ENCODE data around the gene AIFM2.

Gene AIFM2

DNA sequence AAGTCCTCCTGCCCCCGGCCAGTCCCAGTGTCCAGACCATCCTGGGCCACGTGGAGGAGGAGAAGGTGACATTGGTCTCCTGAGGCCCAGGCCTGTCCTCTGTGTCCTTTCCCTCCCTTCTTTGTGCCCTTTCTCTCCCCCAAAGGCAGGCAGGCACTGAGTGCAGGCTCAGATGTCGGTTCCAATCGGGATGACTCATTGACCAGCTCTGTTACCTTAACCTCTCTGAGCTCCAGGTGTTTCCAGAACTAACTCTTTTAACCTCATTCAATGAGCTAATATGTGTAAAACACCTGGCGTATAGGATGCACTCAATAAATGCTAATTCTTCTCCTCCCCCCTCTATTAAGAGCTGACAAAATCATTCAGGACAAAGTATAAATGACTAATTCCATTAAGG lies 54.3 kb downstream of the AIFM2 start:
- H3K4me3 ChIP-seq (ENCODE audit: low read length): no peak overlapping the region
- no peaks in the 10 kb centered on the region for H3K36me3 ChIP-seq (ENCODE audit: control insufficient read depth, insufficient read depth, low read length)
- H3K27me3 ChIP-seq (ENCODE audit: control insufficient read depth, insufficient read depth, low read length): no peaks in the 10 kb centered on the region
- no CpG with 5 or more reads among the region's 5 CpGs for WGBS (ENCODE audit: insufficient coverage, insufficient read length)
- no peak overlapping the region for H3K27ac ChIP-seq (ENCODE audit: low read length)
- H3K4me1 ChIP-seq (ENCODE audit: control insufficient read depth, insufficient read depth, low read length): peaks cover 3% of the 10 kb centered on the region
- no peak for DNase-seq (ENCODE audit: low read depth, low spot score)
- no peaks in the 10 kb centered on the region for H3K9me3 ChIP-seq (ENCODE audit: control insufficient read depth, insufficient read depth, low read length)

DNA sequence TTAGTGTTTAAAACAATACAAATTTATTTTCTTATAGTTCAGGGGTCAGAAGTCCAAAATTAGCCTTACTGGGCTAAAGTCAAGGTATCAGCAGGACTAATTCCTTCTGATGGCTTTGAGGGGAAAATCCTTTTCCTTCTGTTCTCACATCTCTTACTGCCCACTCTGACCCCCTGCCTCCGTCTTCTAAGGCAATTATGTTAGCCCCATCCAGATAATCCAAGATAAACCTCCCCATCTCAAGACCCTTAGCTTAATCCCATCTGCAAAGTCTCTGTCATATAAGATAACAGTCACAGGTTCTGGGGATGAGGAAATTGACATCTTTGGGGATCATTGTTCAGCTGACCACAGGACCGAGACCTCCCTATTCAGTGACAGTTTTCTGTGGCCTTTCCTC lies 57.7 kb downstream of the AIFM2 start:
- WGBS (ENCODE audit: insufficient coverage, insufficient read length): no CpG with 5 or more reads among the region's 2 CpGs

DNA sequence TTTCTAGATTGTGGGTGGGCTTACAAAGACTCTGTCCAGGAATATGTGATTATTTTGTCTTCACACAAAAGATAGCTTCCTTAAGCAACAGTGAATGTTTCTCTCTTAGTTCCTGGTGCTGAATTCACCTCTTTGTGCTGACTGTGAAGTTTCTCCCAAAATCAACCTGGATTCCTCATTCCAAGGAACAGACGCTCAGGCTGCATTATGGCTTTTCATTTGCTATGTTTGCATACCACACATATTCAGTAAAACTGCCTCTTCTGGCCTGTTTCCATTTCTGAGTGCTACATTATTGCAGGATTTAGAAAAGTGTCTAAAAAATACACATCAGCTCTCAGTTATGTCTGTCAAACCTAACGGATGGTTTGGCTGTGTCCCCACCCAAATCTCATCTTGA lies 58.5 kb downstream of the AIFM2 start:
- H3K4me1 ChIP-seq (ENCODE audit: control insufficient read depth, insufficient read depth, low read length): peaks cover 1% of the 10 kb centered on the region; the same call in 1 of the 2 replicates
- H3K27ac ChIP-seq (ENCODE audit: low read length): no peak overlapping the region
- no peaks in the 10 kb centered on the region for H3K9me3 ChIP-seq (ENCODE audit: control insufficient read depth, insufficient read depth, low read length)
- no peaks in the 10 kb centered on the region for H3K27me3 ChIP-seq (ENCODE audit: control insufficient read depth, insufficient read depth, low read length)
- no peak for DNase-seq (ENCODE audit: low read depth, low spot score)
- whole genome bisulfite sequencing (ENCODE audit: insufficient coverage, insufficient read length): no CpG with 5 or more reads among the region's 2 CpGs
- no peak overlapping the region for H3K4me3 ChIP-seq (ENCODE audit: low read length)
- H3K36me3 ChIP-seq (ENCODE audit: control insufficient read depth, insufficient read depth, low read length): no peaks in the 10 kb centered on the region

More for the DNA sequence above, 57.7 kb downstream of the AIFM2 start:
- DNase-seq (ENCODE audit: low read depth, low spot score): no peak
- Histone ChIP-seq H3K4me3 (ENCODE audit: low read length) (no peak overlapping the region), H3K36me3 (ENCODE audit: control insufficient read depth, insufficient read depth, low read length) (no peaks in the 10 kb centered on the region), H3K27me3 (ENCODE audit: control insufficient read depth, insufficient read depth, low read length) (no peaks in the 10 kb centered on the region), H3K9me3 (ENCODE audit: control insufficient read depth, insufficient read depth, low read length) (no peaks in the 10 kb centered on the region), H3K27ac (ENCODE audit: low read length) (no peak overlapping the region), H3K4me1 (ENCODE audit: control insufficient read depth, insufficient read depth, low read length) (peaks cover 3% of the 10 kb centered on the region)

DNA sequence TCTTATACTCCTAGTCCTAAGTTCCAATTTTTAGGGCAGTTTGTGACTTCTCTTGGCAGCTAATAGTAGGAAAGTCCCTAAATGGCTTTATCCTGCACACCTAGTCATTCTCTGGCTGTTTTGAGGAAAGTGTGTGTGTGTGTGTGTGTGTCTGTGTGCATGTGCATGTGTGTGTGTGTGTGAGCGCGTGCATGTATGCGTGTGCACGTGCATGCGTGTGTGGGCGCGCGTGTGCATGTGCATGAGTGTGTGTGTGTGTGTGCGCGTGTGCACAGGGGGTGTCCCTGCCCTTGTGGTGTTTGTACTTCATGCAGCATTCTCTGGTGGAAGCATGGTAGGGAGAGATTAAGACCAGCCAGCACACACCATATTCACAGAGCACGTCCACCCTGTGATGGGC lies 61.8 kb downstream of the AIFM2 start:
- no peak for DNase-seq (ENCODE audit: low read depth, low spot score)
- H3K4me1 ChIP-seq (ENCODE audit: control insufficient read depth, insufficient read depth, low read length): no peaks in the 10 kb centered on the region
- H3K36me3 ChIP-seq (ENCODE audit: control insufficient read depth, insufficient read depth, low read length): no peaks in the 10 kb centered on the region
- H3K27ac ChIP-seq (ENCODE audit: low read length): no peak overlapping the region
- no peak overlapping the region for H3K4me3 ChIP-seq (ENCODE audit: low read length)
- H3K9me3 ChIP-seq (ENCODE audit: control insufficient read depth, insufficient read depth, low read length): no peaks in the 10 kb centered on the region
- no CpG with 5 or more reads among the region's 11 CpGs for WGBS (ENCODE audit: insufficient coverage, insufficient read length)
- H3K27me3 ChIP-seq (ENCODE audit: control insufficient read depth, insufficient read depth, low read length): no peaks in the 10 kb centered on the region

DNA sequence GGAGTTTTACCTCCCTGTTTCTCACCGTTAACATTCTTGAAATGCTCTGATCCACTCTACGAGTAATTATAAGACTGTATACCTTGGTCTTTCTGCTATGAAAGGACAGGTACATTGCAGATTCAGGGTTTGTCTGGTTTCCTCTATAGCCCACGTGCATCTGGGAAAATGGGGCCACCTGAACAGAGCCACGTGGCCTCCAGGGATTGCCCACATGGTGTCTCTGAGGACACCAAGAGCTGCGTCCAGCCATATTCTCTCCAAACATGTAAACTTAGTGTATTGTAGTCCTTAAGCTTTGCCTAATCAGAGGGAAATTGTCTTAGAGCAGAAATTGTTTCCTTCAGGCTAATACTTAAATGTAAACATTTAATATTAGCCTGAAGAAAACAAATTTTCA lies 63.3 kb downstream of the AIFM2 start:
- WGBS (ENCODE audit: insufficient coverage, insufficient read length): no CpG with 5 or more reads among the region's 5 CpGs

DNA sequence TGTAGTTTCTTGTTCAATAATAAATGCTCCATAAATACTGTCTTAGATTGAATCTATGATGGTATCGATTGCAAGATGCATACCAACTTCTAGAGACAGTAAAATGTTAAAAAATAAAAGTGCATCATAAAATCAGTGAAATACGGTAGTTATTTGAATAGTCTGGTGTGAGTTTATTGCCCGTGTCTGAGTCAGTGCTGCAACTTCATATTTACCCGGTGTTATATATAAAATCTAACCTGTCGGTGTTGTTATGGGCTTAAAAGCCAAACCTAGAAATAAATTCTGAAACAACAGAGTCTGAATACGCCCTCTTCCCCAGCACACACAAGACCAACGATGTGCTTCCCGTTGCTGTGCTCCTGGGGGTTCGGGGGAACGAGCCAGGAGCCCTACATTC lies 63.7 kb downstream of the AIFM2 start:
- no peaks in the 10 kb centered on the region for H3K36me3 ChIP-seq (ENCODE audit: control insufficient read depth, insufficient read depth, low read length)
- H3K9me3 ChIP-seq (ENCODE audit: control insufficient read depth, insufficient read depth, low read length): no peaks in the 10 kb centered on the region
- no peak for DNase-seq (ENCODE audit: low read depth, low spot score)
- H3K4me1 ChIP-seq (ENCODE audit: control insufficient read depth, insufficient read depth, low read length): no peaks in the 10 kb centered on the region
- WGBS (ENCODE audit: insufficient coverage, insufficient read length): no CpG with 5 or more reads among the region's 10 CpGs
- H3K27me3 ChIP-seq (ENCODE audit: control insufficient read depth, insufficient read depth, low read length): no peaks in the 10 kb centered on the region
- H3K4me3 ChIP-seq (ENCODE audit: low read length): no peak overlapping the region
- no peak overlapping the region for H3K27ac ChIP-seq (ENCODE audit: low read length)

More for the DNA sequence above, 63.3 kb downstream of the AIFM2 start:
- no peaks in the 10 kb centered on the region for H3K9me3 ChIP-seq (ENCODE audit: control insufficient read depth, insufficient read depth, low read length)
- no peaks in the 10 kb centered on the region for H3K36me3 ChIP-seq (ENCODE audit: control insufficient read depth, insufficient read depth, low read length)
- no peaks in the 10 kb centered on the region for H3K4me1 ChIP-seq (ENCODE audit: control insufficient read depth, insufficient read depth, low read length)
- H3K4me3 ChIP-seq (ENCODE audit: low read length): no peak overlapping the region
- DNase-seq (ENCODE audit: low read depth, low spot score): no peak
- H3K27ac ChIP-seq (ENCODE audit: low read length): no peak overlapping the region
- H3K27me3 ChIP-seq (ENCODE audit: control insufficient read depth, insufficient read depth, low read length): no peaks in the 10 kb centered on the region

DNA sequence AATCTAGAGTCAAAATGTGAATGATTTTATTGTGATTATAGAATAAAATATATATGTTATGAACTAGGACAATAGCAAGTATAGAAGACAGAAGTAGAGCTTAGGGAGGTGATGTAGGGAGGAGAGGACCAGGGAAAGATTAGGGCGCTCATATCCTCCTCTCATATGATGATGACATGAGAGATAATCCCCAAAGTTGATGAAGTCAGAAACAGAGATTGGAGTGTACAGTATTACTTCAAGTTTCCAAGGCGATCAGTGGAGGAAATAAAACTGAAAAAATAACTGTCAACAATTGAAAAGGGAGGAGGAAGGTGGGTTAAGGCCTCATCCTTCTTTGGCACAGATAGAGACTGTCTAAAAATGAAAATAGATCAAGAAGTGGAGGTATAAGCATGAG lies 65.0 kb downstream of the AIFM2 start:
- no CpG with 5 or more reads among the region's 2 CpGs for WGBS (ENCODE audit: insufficient coverage, insufficient read length)
- H3K36me3 ChIP-seq (ENCODE audit: control insufficient read depth, insufficient read depth, low read length): no peaks in the 10 kb centered on the region
- no peaks in the 10 kb centered on the region for H3K27me3 ChIP-seq (ENCODE audit: control insufficient read depth, insufficient read depth, low read length)
- H3K4me3 ChIP-seq (ENCODE audit: low read length): no peak overlapping the region
- H3K4me1 ChIP-seq (ENCODE audit: control insufficient read depth, insufficient read depth, low read length): no peaks in the 10 kb centered on the region
- no peak for DNase-seq (ENCODE audit: low read depth, low spot score)
- H3K27ac ChIP-seq (ENCODE audit: low read length): no peak overlapping the region
- H3K9me3 ChIP-seq (ENCODE audit: control insufficient read depth, insufficient read depth, low read length): no peaks in the 10 kb centered on the region

DNA sequence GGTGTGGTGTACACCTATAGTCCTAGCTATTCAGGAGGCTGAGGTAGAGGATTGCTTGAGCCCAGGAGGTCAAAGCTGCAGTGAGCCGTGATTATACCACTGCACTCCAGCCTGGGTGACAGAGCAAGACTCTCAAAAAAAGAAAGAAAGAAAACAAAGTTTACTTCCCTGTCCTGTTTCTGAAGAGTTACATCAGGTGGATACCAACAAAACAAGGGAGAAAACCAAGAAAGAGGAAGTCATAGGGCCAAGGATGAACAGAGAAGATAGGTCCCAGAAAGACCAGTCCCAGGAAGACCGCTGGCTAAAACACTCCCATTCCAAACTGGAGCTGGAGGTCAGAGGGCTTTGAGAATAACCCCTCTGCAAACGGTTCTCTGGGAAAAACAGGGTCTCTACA lies 66.4 kb downstream of the AIFM2 start:
- WGBS (ENCODE audit: insufficient coverage, insufficient read length): no CpG with 5 or more reads among the region's 3 CpGs
- H3K27me3 ChIP-seq (ENCODE audit: control insufficient read depth, insufficient read depth, low read length): no peaks in the 10 kb centered on the region
- no peaks in the 10 kb centered on the region for H3K9me3 ChIP-seq (ENCODE audit: control insufficient read depth, insufficient read depth, low read length)
- no peak overlapping the region for H3K27ac ChIP-seq (ENCODE audit: low read length)
- no peaks in the 10 kb centered on the region for H3K4me1 ChIP-seq (ENCODE audit: control insufficient read depth, insufficient read depth, low read length)
- DNase-seq (ENCODE audit: low read depth, low spot score): no peak
- no peak overlapping the region for H3K4me3 ChIP-seq (ENCODE audit: low read length)
- no peaks in the 10 kb centered on the region for H3K36me3 ChIP-seq (ENCODE audit: control insufficient read depth, insufficient read depth, low read length)

DNA sequence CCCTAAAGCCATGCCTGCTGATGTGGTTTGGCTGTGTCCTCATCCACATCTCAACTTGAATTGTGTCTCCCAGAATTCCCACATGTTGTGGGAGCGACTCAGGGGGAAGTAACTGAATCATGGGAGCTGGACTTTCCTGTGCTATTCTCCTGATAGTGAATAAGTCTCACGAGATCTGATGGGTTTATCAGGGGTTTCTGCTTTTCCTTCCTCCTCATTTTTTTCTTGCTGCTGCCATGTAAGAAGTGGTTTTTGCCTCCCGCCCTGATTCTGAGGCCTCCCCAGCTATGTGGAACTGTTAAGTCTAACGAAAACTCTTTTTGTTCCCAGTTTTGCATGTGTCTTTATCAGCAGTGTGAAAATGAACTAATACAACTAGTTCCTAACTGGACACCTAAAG lies 68.1 kb downstream of the AIFM2 start:
- Histone ChIP-seq H3K27ac (ENCODE audit: low read length) (no peak overlapping the region), H3K27me3 (ENCODE audit: control insufficient read depth, insufficient read depth, low read length) (no peaks in the 10 kb centered on the region), H3K4me1 (ENCODE audit: control insufficient read depth, insufficient read depth, low read length) (no peaks in the 10 kb centered on the region), H3K36me3 (ENCODE audit: control insufficient read depth, insufficient read depth, low read length) (no peaks in the 10 kb centered on the region), H3K9me3 (ENCODE audit: control insufficient read depth, insufficient read depth, low read length) (no peaks in the 10 kb centered on the region), H3K4me3 (ENCODE audit: low read length) (no peak overlapping the region)
- no peak for DNase-seq (ENCODE audit: low read depth, low spot score)
- no CpG with 5 or more reads among the region's 4 CpGs for WGBS (ENCODE audit: insufficient coverage, insufficient read length)

DNA sequence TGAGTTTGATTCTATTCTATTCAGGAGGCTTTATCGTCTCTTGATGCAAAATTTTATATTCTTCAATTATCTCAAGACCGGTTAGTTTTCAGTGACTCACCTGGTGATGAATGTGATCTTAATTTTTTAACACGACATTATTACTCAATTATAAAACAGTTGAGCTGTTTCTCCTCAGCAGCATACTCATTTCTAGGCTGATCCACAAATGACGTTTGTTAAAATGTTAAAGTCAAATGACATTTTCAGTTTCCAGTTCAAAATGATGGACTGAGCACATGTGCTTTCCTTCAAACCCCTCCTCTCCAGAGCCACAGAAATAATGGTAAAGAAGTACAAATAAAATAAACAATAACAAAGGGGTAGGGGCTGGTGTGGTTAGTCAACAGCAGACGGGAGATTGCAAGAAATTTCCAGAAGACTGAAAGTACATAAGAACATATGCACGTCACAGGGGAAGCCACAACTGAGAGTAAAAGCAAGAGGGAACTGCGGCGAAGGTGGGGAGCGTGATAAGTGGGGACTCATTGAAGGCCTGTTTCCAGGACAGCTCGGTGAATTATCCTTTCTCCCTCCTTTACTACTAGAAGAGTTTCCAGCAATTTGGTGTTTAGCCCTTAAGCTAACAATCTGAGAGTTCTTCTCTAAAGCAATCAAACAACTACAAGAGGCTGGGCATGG lies 69.1 kb downstream of the AIFM2 start:
- WGBS (ENCODE audit: insufficient coverage, insufficient read length): no CpG with 5 or more reads among the region's 10 CpGs
- H3K27ac ChIP-seq (ENCODE audit: low read length): no peak overlapping the region

More for the DNA sequence above, 69.1 kb downstream of the AIFM2 start:
- Histone ChIP-seq H3K36me3 (ENCODE audit: control insufficient read depth, insufficient read depth, low read length) (no peaks in the 10 kb centered on the region), H3K4me1 (ENCODE audit: control insufficient read depth, insufficient read depth, low read length) (no peaks in the 10 kb centered on the region), H3K27me3 (ENCODE audit: control insufficient read depth, insufficient read depth, low read length) (no peaks in the 10 kb centered on the region), H3K4me3 (ENCODE audit: low read length) (no peak overlapping the region), H3K9me3 (ENCODE audit: control insufficient read depth, insufficient read depth, low read length) (no peaks in the 10 kb centered on the region)
- no peak for DNase-seq (ENCODE audit: low read depth, low spot score)

Measured in iPS DF 6.9 (cell line).